ENCODE measurements around the gene DNAH17.

The DNAH17 gene

GRCh38 chr17:78605886-78606285, 28.7 kb upstream of the DNAH17 start:
- DNase-seq (ENCODE audit: low spot score): no peak

GRCh38 chr17:78605429-78605828, 28.2 kb upstream of the DNAH17 start:
- DNase-seq (ENCODE audit: low spot score): no peak

- DNase-seq (ENCODE audit: low spot score): no peak
Measured at GRCh38 chr17:78602246-78602645, 25.1 kb upstream of the DNAH17 start.

GRCh38 chr17:78601577-78602190, 24.5 kb upstream of the DNAH17 start:
- DNase-seq (ENCODE audit: low spot score): no peak

- DNase-seq (ENCODE audit: low spot score): no peak
Measured at GRCh38 chr17:78600181-78600721, 23.1 kb upstream of the DNAH17 start.

GRCh38 chr17:78599419-78599818, 22.2 kb upstream of the DNAH17 start:
- no peak for DNase-seq (ENCODE audit: low spot score)

GRCh38 chr17:78598013-78598471, 20.8 kb upstream of the DNAH17 start:
- DNase-seq (ENCODE audit: low spot score): no peak

GRCh38 chr17:78596871-78597764, 19.9 kb upstream of the DNAH17 start:
- no peak for DNase-seq (ENCODE audit: low spot score)

- no peak for DNase-seq (ENCODE audit: low spot score)
Measured at GRCh38 chr17:78595135-78595810, 18.1 kb upstream of the DNAH17 start.

- DNase-seq (ENCODE audit: low spot score): no peak
Measured at GRCh38 chr17:78592991-78593329, 15.8 kb upstream of the DNAH17 start.

GRCh38 chr17:78591263-78591671, 14.1 kb upstream of the DNAH17 start:
- no peak for DNase-seq (ENCODE audit: low spot score)

GRCh38 chr17:78589885-78590284, 12.7 kb upstream of the DNAH17 start:
- DNase-seq (ENCODE audit: low spot score): no peak

GRCh38 chr17:78589031-78589675, 12.0 kb upstream of the DNAH17 start:
- DNase-seq (ENCODE audit: low spot score): no peak

- no peak for DNase-seq (ENCODE audit: low spot score)
Measured at GRCh38 chr17:78588258-78589030, 11.2 kb upstream of the DNAH17 start.

GRCh38 chr17:78585006-78585630, 7.9 kb upstream of the DNAH17 start:
- DNase-seq (ENCODE audit: low spot score): no peak

- DNase-seq (ENCODE audit: low spot score): no peak
Measured at GRCh38 chr17:78583091-78583490, 5.9 kb upstream of the DNAH17 start.

- no peak for DNase-seq (ENCODE audit: low spot score)
Measured at GRCh38 chr17:78581304-78581703, 4.1 kb upstream of the DNAH17 start.

GRCh38 chr17:78580277-78580804, 3.1 kb upstream of the DNAH17 start:
- DNase-seq (ENCODE audit: low spot score): no peak

GRCh38 chr17:78576389-78577112, 645 bp downstream of the DNAH17 start:
- DNase-seq (ENCODE audit: low spot score): no peak

- no peak for DNase-seq (ENCODE audit: low spot score)
Measured at GRCh38 chr17:78575899-78576298, 1.3 kb downstream of the DNAH17 start.
